GM18502 (cell line): ENCODE measurements around the gene ZNRF2.
A peak's percentile ranks its signal among the peaks of the same experiment; 100 is the strongest.

Experiments used
- ATAC-seq: cut with Tn5 transposase; IDR thresholded peaks from one replicate; pipeline ENCODE4 v1.9.1; 2021; ENCODE audit warnings: mild to moderate bottlenecking; ENCODE audit not compliant: unreplicated experiment, poor library complexity

The ZNRF2 gene

GRCh38 chr7:30313348-30313747, 29.0 kb downstream of the ZNRF2 start:
- no peak for ATAC-seq

GRCh38 chr7:30313793-30314192, 29.4 kb downstream of the ZNRF2 start:
- ATAC-seq = no peak

- ATAC-seq = no peak
These were observed 31.2 kb downstream of the ZNRF2 start for GRCh38 chr7:30315589-30315988.

- ATAC-seq = no peak
These were observed 36.0 kb downstream of the ZNRF2 start for GRCh38 chr7:30320392-30320791.

GRCh38 chr7:30321089-30321881, 36.9 kb downstream of the ZNRF2 start:
- ATAC-seq = no peak

- ATAC-seq = no peak
These were observed 37.4 kb downstream of the ZNRF2 start for GRCh38 chr7:30321882-30322192.

GRCh38 chr7:30322271-30323005, 38.0 kb downstream of the ZNRF2 start:
- peak; percentile 79 for ATAC-seq

GRCh38 chr7:30323006-30323355, 38.6 kb downstream of the ZNRF2 start:
- peak; percentile 64 for ATAC-seq

GRCh38 chr7:30327813-30328212, 43.4 kb downstream of the ZNRF2 start:
- ATAC-seq = no peak

- no peak for ATAC-seq
These were observed 44.0 kb downstream of the ZNRF2 start for GRCh38 chr7:30328381-30328780.

- no peak for ATAC-seq
These were observed 45.3 kb downstream of the ZNRF2 start for GRCh38 chr7:30329716-30330115.

GRCh38 chr7:30330134-30331111, 46.0 kb downstream of the ZNRF2 start:
- peak; percentile 95 for ATAC-seq

GRCh38 chr7:30331338-30331737, 46.9 kb downstream of the ZNRF2 start:
- ATAC-seq = no peak

- no peak for ATAC-seq
These were observed 48.2 kb downstream of the ZNRF2 start for GRCh38 chr7:30332549-30332948.

GRCh38 chr7:30335763-30336487, 51.5 kb downstream of the ZNRF2 start:
- ATAC-seq = no peak

GRCh38 chr7:30344513-30344912, 60.1 kb downstream of the ZNRF2 start:
- ATAC-seq = no peak

- ATAC-seq = peak; percentile 23
These were observed 63.1 kb downstream of the ZNRF2 start for GRCh38 chr7:30347226-30348082.

- peak; percentile 87 for ATAC-seq
These were observed 63.7 kb downstream of the ZNRF2 start for GRCh38 chr7:30348083-30348560.

GRCh38 chr7:30349170-30349569, 64.8 kb downstream of the ZNRF2 start:
- no peak for ATAC-seq
